ENCODE results near the gene FADS2.
A peak's percentile ranks its signal among the peaks of the same experiment; 100 is the strongest.

FADS2 gene

DNA sequence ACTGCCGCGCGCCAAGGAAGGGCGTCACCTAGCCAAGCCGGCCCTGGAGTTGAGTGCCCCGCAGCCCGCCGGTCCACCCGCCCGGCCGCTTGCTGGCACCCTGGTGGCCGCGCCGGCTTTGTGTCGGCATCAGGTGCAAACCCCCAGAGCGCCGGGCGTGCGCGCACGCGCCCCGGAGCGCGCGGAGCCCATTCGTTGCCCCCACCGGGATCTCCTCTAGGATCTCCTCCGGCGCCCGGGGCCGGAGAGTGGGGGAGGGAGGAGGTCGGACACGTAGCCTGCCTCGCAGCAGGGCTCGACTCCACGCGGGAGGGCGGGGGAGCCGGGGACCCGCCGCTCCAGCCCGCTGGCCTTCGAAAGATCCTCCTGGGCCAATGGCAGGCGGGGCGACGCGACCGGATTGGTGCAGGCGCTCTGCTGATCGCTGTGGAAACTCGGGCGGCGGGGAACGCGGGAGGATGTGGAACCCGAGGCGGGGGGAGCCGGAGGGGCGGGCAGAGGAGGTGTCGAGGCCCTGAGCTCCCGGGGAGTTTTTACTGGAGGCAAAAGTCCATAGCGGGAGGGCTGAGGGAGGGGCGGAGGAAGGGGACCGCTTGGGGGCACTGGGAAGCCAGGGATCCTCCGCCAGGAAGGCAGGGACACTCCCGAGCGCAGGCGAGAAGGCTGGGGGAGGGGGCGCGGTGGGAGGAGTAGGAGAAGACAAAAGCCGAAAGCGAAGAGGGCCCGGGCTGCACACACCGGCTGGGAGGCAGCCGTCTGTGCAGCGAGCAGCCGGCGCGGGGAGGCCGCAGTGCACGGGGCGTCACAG, at the start of gene FADS2:
Gene FADS2 (plus strand): TSS at position 730 of the 808 bp plus-strand sequence. CDS start 91 bp downstream, outside the sequence.
- TF ChIP-seq, protein P1, sequence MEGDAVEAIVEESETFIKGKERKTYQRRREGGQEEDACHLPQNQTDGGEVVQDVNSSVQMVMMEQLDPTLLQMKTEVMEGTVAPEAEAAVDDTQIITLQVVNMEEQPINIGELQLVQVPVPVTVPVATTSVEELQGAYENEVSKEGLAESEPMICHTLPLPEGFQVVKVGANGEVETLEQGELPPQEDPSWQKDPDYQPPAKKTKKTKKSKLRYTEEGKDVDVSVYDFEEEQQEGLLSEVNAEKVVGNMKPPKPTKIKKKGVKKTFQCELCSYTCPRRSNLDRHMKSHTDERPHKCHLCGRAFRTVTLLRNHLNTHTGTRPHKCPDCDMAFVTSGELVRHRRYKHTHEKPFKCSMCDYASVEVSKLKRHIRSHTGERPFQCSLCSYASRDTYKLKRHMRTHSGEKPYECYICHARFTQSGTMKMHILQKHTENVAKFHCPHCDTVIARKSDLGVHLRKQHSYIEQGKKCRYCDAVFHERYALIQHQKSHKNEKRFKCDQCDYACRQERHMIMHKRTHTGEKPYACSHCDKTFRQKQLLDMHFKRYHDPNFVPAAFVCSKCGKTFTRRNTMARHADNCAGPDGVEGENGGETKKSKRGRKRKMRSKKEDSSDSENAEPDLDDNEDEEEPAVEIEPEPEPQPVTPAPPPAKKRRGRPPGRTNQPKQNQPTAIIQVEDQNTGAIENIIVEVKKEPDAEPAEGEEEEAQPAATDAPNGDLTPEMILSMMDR (IDR thresholded peaks at IDR 0.05; ENCODE audit: insufficient read depth, low read length, poor library complexity, severe bottlenecking): no peak
- peaks cover 3% of the 10 kb centered on the region for H3K36me3 ChIP-seq (ENCODE audit: control insufficient read depth, insufficient read depth, low read length)
- H3K27me3 ChIP-seq (replicated peaks; ENCODE audit: control insufficient read depth, insufficient read depth, low read length): no peaks in the 10 kb centered on the region
- peak within 1 kb of the TSS; percentile 98 for H3K4me3 ChIP-seq (replicated peaks; ENCODE audit: low read depth, low read length)
- DNase-seq (ENCODE audit: extremely low read depth, insufficient read length): peak; percentile 97

DNA sequence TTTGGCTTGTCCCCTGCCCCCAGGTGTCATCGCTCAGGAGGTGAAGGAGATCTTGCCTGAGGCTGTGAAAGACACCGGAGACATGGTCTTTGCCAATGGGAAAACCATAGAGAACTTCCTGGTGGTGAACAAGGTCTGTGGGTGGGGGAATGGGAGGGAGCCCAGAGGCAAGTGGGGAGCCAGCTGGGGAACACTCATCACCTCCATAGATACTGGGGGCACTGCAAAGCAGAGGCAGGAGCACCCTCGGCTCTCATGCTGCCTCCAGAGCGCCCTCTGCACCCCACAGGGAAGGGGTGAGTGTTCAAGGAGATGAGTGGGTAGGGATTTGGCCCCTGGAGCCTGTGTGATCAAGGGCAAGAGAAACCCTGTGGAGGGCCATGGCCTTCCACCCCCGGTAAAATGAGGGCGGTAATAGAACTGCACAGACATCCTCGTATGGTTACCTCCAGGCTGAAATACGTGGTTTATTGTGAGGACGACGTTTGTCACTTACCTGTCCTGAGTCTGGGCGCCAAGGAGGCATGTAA, 49.7 kb upstream of the FADS2 start:
- TF ChIP-seq, protein P1 (IDR thresholded peaks at IDR 0.05; ENCODE audit: insufficient read depth, low read length, poor library complexity, severe bottlenecking): no peak
- Histone ChIP-seq H3K36me3 (ENCODE audit: control insufficient read depth, insufficient read depth, low read length) (no peaks in the 10 kb centered on the region; the same call in 1 of the 2 replicates), H3K27me3 (replicated peaks; ENCODE audit: control insufficient read depth, insufficient read depth, low read length) (no peaks in the 10 kb centered on the region), H3K4me3 (replicated peaks; ENCODE audit: low read depth, low read length) (no peak overlapping the region)
- no peak for DNase-seq (ENCODE audit: extremely low read depth, insufficient read length)

DNA sequence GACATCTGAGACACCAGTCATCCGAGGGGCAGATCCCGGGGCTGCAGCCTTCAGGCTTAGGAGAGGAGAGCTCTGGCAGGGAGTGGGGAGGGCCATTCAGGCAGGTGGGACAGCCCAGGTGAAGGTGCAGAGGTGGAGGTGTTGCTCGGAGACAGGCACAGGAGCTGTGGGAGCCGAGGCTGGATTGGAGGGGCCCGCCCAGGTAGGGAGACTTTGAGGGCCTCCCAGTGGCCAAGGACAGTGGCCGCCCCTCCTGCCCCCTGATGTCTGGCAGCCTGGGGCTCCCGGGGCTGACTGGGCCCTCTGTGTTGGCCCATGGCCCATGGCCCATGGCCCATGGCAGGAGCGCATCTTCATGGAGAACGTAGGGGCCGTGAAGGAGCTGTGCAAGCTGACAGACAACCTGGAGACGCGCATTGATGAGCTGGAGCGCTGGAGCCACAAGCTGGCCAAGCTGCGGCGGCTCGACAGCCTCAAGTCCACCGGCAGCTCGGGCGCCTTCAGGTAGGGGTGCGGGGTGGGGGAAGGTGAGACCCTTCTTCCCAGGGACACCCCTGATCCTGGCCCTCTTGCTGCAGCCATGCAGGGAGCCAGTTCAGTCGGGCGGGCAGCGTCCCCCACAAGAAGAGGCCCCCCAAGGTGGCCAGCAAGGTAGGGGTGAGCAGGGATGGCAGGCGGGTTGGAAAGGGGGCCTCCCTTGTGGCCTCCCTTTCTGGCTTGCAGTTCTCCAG, 49.0 kb upstream of the FADS2 start:
- TF ChIP-seq, protein P1 (IDR thresholded peaks at IDR 0.05; ENCODE audit: insufficient read depth, low read length, poor library complexity, severe bottlenecking): no peak
- Histone ChIP-seq H3K36me3 (ENCODE audit: control insufficient read depth, insufficient read depth, low read length) (no peaks in the 10 kb centered on the region; the same call in 1 of the 2 replicates), H3K27me3 (replicated peaks; ENCODE audit: control insufficient read depth, insufficient read depth, low read length) (no peaks in the 10 kb centered on the region), H3K4me3 (replicated peaks; ENCODE audit: low read depth, low read length) (no peak overlapping the region)
- no peak for DNase-seq (ENCODE audit: extremely low read depth, insufficient read length)

DNA sequence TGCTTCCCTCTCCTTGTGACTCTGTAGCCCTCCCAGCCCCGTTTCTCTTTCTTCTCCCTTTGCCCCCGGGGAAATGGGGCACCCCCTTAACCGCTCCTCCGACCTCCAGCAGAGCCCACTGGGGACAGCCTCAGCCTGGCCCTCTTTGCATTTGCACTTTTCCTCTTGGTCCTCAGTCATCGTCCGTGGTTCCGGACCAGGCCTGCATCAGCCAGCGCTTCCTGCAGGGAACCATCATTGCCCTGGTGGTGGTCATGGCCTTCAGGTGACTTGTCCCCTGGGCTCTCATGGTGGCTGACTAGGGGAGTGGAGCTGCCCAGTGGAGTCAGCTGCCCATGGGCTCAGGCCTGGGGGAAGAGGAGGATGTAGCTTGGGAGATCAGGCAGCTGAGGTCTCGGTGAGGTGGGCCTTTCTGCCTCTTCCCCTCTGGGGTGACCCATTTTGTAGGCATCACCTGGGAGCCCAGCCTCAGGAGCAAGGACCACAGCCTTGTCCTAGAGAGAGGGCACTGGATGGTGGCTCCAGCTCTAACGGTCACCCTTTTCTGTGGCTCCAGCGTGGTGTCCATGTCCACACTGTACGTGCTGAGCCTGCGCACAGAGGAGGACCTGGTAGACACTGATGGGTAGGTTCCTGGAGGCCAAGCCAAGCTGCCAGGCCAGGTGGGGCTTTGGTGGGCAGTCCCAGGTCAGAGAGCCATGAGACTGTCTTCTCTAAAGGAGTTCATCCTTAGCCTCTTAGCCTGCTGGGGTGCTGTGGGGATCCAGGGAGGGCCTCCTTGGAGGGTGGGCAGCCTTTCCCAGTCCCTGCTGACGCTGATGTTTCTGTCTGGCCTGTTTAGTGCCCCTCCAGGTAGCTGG, 48.2 kb upstream of the FADS2 start:
- Histone ChIP-seq H3K4me3 (replicated peaks; ENCODE audit: low read depth, low read length) (no peak overlapping the region), H3K36me3 (ENCODE audit: control insufficient read depth, insufficient read depth, low read length) (no peaks in the 10 kb centered on the region; the same call in none of the 2 replicates), H3K27me3 (replicated peaks; ENCODE audit: control insufficient read depth, insufficient read depth, low read length) (no peaks in the 10 kb centered on the region)
- TF ChIP-seq, protein P1 (IDR thresholded peaks at IDR 0.05; ENCODE audit: insufficient read depth, low read length, poor library complexity, severe bottlenecking): no peak
- DNase-seq (ENCODE audit: extremely low read depth, insufficient read length): no peak

DNA sequence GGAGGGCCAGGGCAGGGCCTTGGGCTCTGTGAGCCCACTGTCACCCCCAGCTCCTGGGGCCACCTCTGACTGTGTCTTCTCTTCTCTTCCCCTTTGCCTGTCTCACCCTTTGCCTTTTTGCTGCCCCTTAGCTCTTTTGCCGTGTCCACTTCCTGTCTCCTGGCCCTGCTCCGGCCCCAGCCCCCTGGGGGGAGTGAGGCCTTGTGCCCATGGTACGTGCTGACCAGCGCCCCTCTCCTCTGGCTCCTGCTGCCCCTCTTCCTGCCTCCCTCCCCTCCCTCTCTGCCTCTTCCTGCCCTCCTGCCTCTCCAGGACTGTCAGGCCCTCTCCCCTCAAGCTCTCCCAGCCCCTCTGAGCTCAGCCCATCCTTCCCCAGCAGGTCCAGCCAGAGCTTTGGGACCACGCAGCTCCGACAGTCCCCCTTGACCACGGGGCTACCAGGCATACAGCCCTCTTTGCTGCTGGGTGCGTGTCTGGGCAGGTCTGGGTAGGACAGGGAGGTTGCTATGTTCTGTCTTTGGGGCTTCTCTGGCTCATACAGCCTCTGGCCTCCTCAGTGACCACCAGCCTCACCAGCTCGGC, 47.4 kb upstream of the FADS2 start:
- no peak for DNase-seq (ENCODE audit: extremely low read depth, insufficient read length)
- no peak overlapping the region for H3K4me3 ChIP-seq (replicated peaks; ENCODE audit: low read depth, low read length)
- TF ChIP-seq, protein P1 (IDR thresholded peaks at IDR 0.05; ENCODE audit: insufficient read depth, low read length, poor library complexity, severe bottlenecking): no peak
- H3K27me3 ChIP-seq (replicated peaks; ENCODE audit: control insufficient read depth, insufficient read depth, low read length): no peaks in the 10 kb centered on the region
- H3K36me3 ChIP-seq (ENCODE audit: control insufficient read depth, insufficient read depth, low read length): peaks cover 2% of the 10 kb centered on the region

Data from GM06990 (cell line).